HG02840 (cell line): ENCODE measurements around the gene SPRED2.
"Not testable (repeated sequence)": the region's sequence is repeated elsewhere in the genome, so short reads cannot be mapped to it uniquely, and the experiment has no call there.

Experiments used
- ATAC-seq: cut with Tn5 transposase; IDR thresholded peaks from one replicate; pipeline ENCODE4 v1.9.1; 2021; ENCODE audit warnings: mild to moderate bottlenecking, moderate library complexity, moderate number of reproducible peaks; ENCODE audit not compliant: unreplicated experiment, low FRiP score

SPRED2 gene

DNA sequence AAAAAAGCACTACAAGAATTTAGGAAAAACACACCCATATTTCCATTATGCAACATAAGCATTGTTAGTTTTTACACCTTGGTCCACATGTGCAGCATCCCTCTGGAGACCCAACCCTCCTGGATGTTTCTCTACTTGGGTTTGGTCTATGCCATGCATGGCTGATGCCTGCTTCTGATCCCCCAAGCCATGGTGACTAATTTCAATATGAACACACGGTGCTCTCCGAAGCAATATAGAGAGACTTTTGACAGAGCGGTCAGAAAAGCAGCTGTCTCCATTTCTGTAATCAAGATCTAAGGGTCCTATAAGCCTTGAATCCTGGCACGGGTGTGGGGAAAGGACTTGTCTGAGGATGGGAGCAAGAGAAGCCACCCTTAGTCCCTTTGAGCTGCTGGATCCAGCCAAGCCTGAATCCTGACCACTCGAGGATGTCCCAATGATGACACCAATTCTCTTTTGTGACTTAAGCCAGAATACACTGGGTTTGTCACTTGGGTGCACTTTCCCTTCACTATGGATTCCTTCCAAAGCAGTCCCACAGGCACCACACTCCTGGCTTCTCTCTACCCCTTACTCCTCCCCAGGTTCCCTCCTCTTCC lies 113.2 kb downstream of the SPRED2 start:
- ATAC-seq = no peak

DNA sequence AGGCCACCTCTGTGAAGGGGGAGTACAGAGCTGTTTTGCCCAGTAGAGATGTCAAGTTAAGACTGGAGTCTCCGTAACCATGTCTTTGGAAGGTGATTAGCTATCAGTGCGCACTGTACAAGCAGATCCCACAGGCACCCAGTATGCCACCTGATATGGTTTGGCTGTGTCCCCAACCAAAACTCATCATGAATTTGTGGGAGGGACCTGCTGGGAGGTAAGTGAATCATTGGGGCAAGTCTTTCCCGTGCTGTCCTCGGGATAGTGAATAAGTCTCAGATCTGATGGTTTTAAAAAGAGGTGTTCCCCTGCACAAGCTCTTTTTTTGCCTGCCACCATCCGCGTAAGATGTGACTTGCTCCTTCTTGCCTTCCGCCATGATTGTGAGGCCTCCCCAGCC lies 114.6 kb downstream of the SPRED2 start:
- no peak for ATAC-seq

DNA sequence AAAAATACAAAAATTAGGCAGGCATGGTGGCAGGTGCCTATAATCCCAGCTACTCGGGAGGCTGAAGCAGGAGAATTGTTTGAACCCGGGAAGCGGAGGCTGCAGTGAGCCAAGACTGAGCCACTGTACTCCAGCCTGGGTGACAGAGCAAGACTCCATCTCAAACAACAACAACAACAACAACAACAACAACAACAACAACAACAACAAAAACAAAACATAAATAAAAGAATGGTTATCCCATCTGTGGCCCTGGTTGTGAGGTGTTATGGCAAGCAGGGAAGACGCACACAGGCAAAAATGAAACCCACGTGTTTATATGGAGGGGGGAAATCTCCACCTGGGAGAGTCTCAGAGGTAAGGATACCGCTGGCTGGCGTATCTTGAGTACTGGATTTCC lies 115.0 kb downstream of the SPRED2 start:
- not testable (repeated sequence) for ATAC-seq

DNA sequence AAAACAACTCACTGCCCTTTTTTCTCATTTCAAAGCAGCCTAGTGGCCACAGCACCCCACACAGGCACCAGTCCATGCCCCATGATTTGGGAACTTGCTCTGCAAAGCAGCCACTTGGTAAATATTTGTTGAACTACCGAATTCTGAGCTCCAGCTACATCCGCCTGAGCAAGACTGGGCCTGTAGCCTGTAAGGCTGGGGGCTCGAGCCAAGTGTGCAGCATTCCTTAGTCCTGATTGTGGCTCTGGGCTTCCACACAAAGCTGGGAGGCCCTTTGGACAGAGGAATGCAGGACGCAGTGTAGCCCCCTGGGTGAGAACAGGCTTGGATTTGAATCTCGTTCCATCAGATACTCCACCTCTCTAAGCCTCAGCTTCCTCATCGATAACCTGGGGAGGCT lies 116.3 kb downstream of the SPRED2 start:
- ATAC-seq = no peak

DNA sequence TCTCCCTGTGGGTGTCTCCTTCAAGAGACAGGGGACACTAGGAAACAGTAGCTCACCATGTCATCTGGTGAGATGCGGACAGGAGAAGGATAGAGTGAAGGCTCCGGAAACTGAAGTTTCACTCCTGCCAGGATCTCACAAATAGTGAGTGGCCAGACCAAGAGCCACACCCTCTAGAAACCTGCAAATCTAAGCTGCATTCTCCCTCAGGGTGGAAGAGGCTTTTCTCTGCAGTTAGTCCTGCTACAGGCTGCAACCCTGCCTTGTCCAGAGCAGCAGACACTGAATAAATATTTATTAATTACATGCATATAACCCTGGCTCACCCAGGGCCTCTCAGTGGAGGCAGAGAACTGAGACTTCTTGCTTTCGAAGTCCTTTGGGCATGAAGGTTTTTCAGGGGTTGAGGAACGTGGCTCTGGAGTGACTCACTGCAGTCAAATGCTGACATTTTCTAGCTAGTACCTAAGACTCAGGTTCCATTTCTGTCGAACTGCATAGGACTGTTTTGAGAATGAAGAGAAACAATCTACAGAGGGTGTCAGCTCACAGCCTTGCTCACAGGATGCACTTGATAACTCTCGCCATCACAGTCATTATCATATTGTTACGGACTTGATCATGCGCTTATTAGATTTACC lies 117.5 kb downstream of the SPRED2 start:
- no peak for ATAC-seq

DNA sequence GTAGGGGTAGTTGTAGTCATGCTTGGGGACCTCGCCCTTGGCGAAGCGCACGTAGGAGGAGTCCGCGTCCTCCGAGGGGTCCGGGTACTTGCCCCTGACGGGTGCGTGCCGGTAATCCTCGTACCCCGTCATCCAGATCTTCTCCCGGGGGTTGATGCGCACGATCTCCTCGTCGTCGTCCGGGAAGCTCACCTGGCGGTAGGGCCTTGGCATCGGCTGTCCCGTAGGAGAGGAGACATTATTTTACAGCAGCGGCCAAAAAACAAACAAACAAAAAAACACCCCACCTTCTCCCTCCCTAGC lies 118.5 kb downstream of the SPRED2 start:
- no peak for ATAC-seq

DNA sequence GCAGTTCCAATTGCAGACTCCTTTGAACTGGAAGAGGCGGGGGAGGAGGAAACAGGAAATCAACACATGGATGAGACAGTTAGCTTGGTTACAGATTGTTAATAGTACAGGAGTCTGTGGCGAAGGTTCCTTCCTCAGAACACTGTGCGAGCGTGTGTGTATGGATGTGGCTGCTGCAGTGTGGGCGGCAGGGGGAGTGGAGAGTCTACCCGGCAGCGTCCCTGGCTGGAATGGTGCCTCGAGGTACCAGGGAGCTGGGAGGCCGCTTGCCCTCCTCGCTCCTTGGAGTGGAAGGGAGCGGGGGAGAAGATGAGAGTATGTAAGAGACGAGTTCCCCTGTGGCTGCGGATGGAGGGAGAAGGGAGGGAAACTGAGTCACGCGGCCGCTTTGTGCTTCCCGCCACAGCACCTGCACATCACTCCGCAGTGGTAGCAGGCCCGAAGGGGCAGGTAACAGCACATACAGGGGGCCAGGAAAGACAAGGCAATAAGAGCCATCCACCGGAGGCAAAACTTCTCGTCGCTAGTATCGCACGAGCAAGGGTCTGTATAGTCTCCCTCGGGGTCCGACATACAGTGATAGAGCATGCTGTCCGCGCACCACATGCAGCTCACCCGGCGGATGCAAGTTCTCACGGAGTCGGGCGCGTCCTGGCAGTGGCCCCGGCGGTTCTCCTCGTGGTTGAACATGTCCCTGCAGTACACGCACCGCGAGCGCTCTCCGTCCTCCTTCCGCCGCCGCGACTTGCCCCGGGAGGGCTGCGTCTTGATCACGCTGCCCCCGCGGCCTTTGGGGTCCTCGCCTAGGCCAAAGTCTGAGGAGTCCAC lies 119.1 kb downstream of the SPRED2 start:
- no peak for ATAC-seq

DNA sequence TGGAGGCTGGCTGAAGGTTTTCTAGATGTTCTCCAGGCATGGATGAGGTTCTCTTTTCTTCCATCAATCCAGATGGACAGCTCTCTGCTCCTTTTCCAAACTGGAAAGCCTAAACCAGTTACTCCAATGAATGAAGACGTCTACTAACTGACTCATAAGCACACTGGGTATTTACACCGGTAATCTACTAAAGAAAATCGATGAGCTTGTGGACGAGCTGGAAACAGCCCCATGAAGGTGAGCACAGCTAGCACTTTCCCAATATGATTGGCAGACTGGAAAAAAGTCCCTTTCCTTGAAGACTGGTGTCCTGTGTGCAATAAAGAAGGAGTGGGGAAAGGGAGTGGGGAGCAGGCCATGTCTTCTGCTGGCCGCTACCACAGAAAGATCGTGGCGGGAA lies 120.8 kb downstream of the SPRED2 start:
- no peak for ATAC-seq

DNA sequence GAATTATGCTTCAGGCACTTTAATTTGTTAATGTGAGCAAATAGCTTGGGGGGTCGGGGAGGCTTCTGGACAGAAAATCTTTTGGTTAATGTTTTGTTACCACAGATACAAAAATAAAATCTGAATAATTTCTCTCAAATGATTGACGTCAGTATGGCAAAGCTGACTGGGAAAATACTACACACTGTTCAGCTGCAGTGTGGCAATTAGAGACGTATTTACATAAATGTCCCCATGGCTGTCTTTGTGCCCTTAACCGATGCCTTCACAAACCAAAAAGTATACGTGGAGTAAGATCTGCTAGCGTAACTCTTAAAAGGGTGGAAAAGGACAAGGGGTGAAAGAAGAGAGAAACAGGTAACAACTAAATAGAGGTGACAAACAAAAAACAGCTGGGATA lies 121.3 kb downstream of the SPRED2 start:
- no peak for ATAC-seq

DNA sequence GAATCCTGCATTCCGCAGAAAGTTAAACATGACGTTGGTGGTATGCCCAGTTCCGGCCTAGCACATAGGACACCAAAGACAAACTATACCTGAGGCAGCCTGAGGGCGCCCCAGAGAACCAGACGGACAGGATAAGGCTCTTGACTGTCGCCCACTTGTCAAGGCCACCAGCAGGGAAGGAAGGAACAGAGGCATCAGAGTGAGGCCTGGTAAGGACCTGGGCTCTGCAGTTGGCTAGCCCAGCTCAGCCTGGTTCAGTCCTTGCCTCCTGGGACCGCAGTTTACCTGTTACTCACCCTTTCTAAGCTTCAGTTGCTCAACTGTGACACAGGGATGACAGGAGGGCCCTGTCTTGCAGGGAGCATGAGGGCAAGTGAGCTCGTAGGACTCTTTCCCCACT lies 122.7 kb downstream of the SPRED2 start:
- ATAC-seq = no peak

DNA sequence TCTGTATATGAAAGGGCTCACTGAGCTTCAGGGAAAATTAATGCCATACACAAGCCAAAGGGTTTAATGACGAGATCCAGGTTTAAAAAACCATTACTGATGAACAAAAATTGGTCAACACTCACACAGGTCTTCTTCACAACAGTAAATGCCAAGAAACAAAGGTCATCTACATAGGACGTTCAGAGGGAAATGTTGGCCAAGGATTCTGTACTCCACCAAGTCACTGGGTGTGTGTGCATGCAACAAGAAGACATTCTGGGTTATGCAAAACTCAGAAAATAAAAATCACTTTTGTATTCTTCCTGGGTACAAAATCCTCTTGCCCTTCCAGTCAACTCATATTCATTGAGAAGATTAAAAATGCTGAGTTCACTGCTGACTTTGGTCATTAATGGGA lies 126.5 kb downstream of the SPRED2 start:
- no peak for ATAC-seq

DNA sequence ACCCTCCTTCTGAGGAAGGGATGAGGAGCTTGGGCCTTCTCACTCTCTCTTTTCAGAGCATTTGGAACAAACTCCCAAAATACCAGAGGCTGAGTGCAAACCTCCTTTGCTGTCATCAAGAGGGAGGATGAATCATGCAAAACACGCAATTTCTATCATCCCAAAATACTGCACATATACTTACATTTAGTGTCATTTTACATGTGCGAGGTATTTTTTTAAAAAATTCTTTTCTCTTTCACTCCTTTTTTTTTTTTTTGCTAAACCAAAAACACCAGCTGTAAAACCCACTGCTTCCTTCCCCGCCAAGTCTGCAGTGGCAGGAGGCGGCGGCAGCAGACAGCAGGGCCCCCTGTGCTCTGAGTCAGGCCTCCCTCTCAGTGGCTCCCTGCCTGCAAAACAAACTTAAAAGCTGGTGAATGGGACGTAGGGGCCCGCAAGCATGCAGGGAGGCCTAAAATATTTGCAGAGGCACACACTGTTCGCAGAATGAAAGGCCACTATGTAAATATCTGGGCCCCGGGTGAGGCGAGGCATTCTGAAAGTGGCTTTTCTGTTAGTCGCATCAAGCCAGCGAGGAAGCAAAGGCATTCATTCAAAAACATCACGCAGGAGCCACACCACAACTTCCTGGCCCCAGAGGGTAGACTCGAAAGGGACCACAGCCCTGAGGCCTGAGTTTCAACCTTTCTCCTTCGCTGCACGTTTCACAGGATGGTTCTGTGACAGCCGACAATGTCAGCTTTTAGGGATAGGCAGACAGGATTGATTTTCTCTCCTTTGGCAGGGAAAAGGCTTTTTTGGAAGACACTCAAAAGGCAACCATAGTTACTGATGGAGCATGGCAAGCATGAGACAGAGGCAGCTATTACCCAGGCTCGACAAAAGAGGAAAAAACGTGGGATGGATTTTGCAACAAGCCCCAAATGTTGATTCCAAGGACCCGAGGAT lies 131.4 kb downstream of the SPRED2 start:
- peak; percentile 84 for ATAC-seq

DNA sequence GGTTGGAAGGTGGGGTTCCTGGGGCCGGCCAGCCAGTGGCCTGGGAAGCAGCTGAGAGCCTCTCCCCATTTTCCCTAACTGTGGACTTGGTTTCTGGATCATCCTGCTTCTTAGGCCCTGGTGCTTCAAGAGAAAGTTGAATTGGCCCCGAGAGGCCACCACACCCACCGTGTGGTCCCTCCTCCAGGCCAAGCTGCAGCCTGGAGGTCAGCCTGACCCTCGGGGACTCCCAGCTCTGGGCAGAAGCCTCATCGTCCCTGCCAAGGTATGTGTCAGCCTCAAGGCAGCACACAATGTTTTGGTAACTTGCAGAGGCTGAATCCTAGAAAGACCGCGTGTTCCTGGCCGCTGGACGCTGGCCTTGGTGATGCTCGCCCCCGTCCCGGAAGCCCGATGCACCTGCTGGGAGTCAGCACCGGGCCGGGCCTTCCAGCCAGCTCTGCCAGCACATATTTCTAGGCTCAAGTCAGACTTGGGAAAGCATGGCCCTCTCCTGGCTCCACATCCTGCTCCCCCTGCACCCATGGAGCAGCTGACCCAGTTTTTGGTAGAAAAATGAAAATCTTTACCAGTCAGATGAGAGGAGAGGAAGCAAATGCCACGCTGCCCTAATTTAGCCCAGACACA lies 132.2 kb downstream of the SPRED2 start:
- no peak for ATAC-seq

DNA sequence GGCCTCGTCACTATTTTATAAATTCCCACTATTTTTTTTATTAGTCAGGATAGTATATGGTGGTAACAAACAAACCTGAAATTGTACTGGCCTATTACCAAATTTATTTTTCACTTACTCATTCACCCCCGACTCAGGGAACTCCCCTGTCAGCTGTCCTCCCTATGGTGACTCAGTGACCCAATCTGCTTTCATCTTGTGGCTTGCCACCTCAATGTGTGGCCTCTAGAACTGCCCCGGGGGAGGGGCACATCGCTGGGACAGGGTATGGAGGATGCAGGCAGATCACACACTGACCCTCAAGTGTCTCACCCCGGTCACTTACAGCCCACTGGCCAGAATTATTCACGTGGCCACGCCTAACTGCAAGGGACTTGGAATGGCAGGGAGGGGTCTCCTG lies 133.2 kb downstream of the SPRED2 start:
- no peak for ATAC-seq

DNA sequence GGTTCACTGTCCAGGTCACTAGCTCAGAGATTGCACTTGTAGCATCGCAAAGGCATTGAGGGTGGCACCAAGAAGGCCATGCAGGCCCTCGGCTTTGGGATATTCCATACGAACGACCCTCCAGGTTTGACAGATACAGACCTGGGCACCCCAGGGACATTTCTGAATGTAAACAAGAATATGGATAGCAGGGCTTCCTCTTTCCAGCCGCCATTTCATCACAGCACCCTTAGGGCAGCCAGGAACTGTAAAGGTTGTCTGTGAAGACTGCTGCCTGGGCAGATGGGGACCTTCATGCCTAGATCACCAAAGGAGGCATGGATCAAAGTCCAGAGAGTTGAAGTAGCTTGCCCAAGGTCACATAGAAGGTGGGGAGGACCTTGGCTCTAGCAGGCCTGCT lies 134.3 kb downstream of the SPRED2 start:
- ATAC-seq = no peak

DNA sequence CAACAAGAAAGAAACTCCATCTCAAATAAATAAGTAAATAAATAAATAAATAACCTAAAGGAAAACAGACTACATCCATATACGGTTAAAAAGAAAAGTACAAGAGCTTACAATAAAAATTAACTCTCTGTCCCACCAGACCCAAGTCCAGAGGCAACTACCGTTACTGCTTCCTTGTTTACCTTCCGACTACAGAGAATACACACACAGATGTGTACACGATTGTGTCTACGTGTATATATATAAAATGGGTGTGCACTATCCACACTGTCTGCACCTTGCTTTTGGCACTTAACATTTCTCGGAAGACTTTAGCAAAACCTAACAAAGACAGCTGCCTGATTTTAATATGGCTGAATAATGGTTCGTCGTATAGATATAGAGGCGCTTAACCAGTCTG lies 134.9 kb downstream of the SPRED2 start:
- no peak for ATAC-seq

DNA sequence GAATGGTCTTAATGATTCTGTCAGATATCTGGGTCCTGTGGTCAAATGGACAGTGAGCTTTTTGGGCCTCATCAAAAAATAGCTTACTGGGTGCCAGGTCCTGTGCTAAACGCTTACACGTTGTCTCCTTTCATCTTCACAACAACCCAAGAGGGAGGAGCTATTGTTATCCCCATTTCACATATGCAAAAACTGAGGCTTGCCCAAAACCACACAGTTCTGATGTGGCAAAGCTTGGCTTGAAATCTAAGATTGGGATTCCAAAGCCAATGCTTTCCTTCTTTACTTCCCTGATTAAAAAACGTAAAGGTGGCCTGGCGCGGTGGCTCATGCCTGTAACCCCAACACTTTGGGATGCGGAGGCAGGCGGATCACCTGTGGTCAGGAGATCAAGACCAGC lies 135.4 kb downstream of the SPRED2 start:
- ATAC-seq = no peak

DNA sequence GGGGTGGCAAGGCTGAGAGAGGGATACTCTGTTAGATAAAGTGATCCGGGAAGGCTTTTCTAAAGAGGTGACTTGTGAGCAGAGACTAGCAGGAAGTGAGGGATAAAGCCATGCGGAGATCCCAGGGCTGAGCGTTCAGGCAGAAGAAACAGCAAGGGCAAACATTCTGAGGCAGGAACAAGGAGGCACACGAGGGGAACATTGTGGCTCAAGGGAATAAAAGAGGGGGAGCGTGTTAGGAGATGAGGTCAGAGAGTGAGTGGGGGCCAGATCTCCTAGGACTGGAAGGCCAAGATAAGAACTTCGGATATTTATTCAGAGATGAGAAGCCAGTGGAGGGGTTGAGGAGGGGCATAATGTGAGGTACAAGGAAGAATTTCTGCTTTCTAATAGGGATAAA lies 137.7 kb downstream of the SPRED2 start:
- ATAC-seq = no peak

DNA sequence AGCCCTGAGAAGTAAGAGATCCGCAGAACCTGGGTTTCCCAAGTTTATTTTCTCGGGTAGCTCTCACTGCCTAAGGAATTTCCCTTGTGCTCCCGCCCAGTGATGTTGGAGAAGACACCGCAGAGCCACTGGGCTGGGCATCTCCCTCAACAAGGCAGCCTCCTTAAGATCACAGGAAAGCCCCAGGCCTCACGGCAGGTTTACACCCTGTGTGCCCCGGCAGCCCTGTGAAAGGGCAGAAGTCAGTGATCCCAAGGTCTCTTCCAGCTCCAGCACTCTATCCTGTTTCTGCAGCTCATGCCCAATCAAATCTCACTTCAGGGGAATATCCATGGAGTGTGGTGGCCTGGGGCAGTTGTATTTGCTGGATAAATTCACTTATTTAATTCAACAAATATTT lies 138.3 kb downstream of the SPRED2 start:
- ATAC-seq = no peak

DNA sequence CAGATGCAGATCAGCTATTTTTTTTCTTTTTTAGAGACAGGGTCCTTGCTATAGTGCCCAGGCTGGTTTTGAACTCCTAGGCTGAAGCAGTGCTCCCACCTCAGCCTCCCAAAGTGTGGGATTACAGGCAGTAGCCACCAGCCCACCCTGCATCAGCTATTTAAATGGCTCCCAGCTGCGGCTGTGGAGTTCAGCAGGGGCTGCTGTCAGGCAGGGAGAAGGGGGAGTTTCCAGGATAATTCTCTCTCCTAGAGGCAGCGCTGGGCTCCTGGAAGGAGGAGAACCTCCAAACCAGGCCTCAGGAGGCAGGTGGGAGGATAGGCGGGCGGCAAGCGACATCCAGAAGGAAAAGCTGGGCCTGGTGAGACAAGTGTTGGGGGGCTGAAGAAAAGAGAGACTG lies 139.0 kb downstream of the SPRED2 start:
- ATAC-seq = no peak
